ENCODE data around the gene NPR3. TPM values are rescaled to one million over a fixed set of nuclear protein-coding genes. Genes with fewer than 3 reads are reported as not detected.

Gene NPR3
- total RNA-seq, 1 experiment from 2014 or later = 15.0 TPM

DNA sequence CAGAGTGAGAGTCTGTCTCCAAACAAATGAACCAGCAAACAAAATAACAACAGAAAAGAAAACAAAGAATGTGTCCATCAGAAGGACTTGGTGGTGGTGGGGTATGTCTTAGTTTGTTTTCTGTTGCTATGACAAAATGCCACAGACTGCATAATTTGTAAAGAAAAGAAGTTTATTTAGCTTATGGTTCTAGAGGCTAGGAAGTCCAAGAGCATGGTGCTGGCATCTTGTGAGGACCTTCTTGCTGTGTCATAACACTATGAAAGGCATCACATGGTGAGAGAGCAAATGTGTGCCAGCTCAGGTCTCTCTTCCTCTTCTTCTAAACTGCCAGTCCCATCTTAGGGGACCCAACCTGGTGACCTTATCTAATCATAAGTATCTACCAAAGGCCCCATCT lies 10.5 kb downstream of the NPR3 start:
- Histone ChIP-seq H3K4me3 (no peak overlapping the region), H3K27ac (no peak overlapping the region), H3K9me3 (replicated peaks) (no peaks in the 10 kb centered on the region), H3K36me3 (no peaks in the 10 kb centered on the region), H3K4me1 (replicated peaks) (no peaks in the 10 kb centered on the region), H3K27me3 (replicated peaks) (no peaks in the 10 kb centered on the region)
- no peak for DNase-seq (ENCODE audit: low read depth in 1 of 2, low spot score in 2 of 2)

DNA sequence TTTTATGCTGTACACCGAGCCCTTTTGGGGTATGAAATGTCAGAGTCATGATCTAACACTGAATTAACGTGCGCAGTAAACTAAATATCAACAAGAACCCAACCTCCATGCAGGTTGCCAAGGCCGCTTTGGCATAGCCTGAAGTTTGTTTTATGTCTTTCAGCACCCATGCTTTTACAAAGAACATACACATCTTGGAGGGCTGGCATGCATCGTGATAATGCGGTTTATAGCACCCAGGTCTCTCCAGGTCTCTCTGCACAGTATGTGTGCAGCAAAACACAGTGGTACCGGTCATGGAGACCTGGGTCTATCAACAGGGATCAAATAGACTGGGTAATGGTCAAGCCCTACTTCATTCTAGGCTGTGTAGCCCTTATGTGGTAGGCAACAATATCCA lies 11.8 kb downstream of the NPR3 start:
- no peak for DNase-seq (ENCODE audit: low read depth in 1 of 2, low spot score in 2 of 2)
- no peaks in the 10 kb centered on the region for H3K27me3 ChIP-seq (replicated peaks)
- H3K9me3 ChIP-seq (replicated peaks) = no peaks in the 10 kb centered on the region
- no peaks in the 10 kb centered on the region for H3K36me3 ChIP-seq
- no peaks in the 10 kb centered on the region for H3K4me1 ChIP-seq (replicated peaks)
- no peak overlapping the region for H3K27ac ChIP-seq
- no peak overlapping the region for H3K4me3 ChIP-seq

GRCh38 chr5:32724526-32724925 lies 13.4 kb downstream of the NPR3 start:
- H3K27ac ChIP-seq = no peak overlapping the region
- H3K4me1 ChIP-seq (replicated peaks) = no peaks in the 10 kb centered on the region
- H3K27me3 ChIP-seq (replicated peaks) = no peaks in the 10 kb centered on the region
- no peaks in the 10 kb centered on the region for H3K36me3 ChIP-seq
- no peak overlapping the region for H3K4me3 ChIP-seq
- no peak for DNase-seq (ENCODE audit: low read depth in 1 of 2, low spot score in 2 of 2)
- H3K9me3 ChIP-seq (replicated peaks) = no peaks in the 10 kb centered on the region

DNA sequence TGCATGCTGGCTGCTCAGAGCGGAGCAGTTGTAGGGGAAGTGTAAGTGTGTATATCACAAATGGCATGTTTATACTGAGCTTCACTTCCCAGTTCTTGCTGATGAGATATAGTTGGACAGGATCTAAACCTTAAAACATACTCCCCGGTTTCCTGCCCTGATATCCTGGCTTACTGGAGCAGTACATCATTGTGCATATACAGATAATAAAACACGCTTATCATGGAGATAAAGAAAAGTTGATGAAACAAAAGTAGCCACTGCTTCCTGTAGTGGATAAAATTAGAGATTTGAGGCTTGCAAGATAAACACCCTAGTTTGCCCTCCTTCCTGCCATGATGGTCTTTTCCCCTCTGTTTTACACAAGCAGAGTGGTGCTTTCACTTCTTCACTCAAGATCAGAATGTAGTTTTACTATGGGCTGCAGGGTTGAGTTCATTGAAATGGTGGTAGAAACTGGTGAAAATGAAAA lies 15.0 kb downstream of the NPR3 start:
- H3K27ac ChIP-seq = no peak overlapping the region
- no peaks in the 10 kb centered on the region for H3K27me3 ChIP-seq (replicated peaks)
- no peaks in the 10 kb centered on the region for H3K36me3 ChIP-seq
- no peaks in the 10 kb centered on the region for H3K4me1 ChIP-seq (replicated peaks)
- no peak for DNase-seq (ENCODE audit: low read depth in 1 of 2, low spot score in 2 of 2)
- no peak overlapping the region for H3K4me3 ChIP-seq
- no peaks in the 10 kb centered on the region for H3K9me3 ChIP-seq (replicated peaks)

- Histone ChIP-seq H3K27me3 (replicated peaks) (no peaks in the 10 kb centered on the region), H3K4me1 (replicated peaks) (no peaks in the 10 kb centered on the region), H3K36me3 (no peaks in the 10 kb centered on the region), H3K9me3 (replicated peaks) (no peaks in the 10 kb centered on the region), H3K4me3 (no peak overlapping the region), H3K27ac (no peak overlapping the region)
- DNase-seq (ENCODE audit: low read depth in 1 of 2, low spot score in 2 of 2) = no peak
Measured at GRCh38 chr5:32729651-32730050, 18.5 kb downstream of the NPR3 start.

GRCh38 chr5:32733590-32734340 lies 22.6 kb downstream of the NPR3 start:
- Histone ChIP-seq H3K9me3 (replicated peaks) (no peaks in the 10 kb centered on the region), H3K27me3 (replicated peaks) (no peaks in the 10 kb centered on the region), H3K36me3 (no peaks in the 10 kb centered on the region), H3K27ac (no peak overlapping the region), H3K4me1 (replicated peaks) (no peaks in the 10 kb centered on the region), H3K4me3 (no peak overlapping the region)
- no peak for DNase-seq (ENCODE audit: low read depth in 1 of 2, low spot score in 2 of 2)

DNA sequence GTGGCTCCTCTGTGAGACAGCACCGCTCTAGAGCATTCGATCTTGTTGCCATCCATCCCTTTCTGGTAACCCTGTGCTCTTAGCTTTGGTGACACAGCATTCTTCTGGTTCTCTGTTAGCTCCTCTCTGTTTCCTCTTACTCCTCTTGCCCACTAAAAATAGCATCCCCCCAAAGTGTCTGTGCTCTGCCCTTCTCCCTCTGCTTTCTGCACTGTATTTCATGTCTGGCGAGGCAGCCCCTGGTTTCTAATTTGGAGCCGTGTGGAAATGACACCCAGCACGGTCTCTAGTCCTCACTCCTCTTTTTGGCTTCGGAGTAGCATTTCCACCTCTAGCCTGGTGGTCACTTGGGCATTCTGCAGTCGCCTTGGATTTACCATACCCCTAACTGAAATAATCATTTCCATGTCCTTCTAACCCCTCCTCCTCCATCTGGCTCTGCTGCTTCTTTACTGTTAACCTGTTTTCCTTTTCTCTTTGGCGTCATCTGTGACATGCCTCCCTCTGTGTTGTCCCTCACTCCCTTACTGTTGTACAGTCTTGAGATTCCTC lies 23.8 kb downstream of the NPR3 start:
- no peaks in the 10 kb centered on the region for H3K27me3 ChIP-seq (replicated peaks)
- H3K27ac ChIP-seq = no peak overlapping the region
- H3K4me1 ChIP-seq (replicated peaks) = no peaks in the 10 kb centered on the region
- no peak overlapping the region for H3K4me3 ChIP-seq
- H3K36me3 ChIP-seq = no peaks in the 10 kb centered on the region
- H3K9me3 ChIP-seq (replicated peaks) = no peaks in the 10 kb centered on the region
- no peak for DNase-seq (ENCODE audit: low read depth in 1 of 2, low spot score in 2 of 2)

GRCh38 chr5:32735512-32735911 lies 24.4 kb downstream of the NPR3 start:
- H3K4me1 ChIP-seq (replicated peaks) = no peaks in the 10 kb centered on the region
- no peak overlapping the region for H3K27ac ChIP-seq
- no peaks in the 10 kb centered on the region for H3K9me3 ChIP-seq (replicated peaks)
- H3K36me3 ChIP-seq = no peaks in the 10 kb centered on the region
- no peak for DNase-seq (ENCODE audit: low read depth in 1 of 2, low spot score in 2 of 2)
- no peak overlapping the region for H3K4me3 ChIP-seq
- no peaks in the 10 kb centered on the region for H3K27me3 ChIP-seq (replicated peaks)

DNA sequence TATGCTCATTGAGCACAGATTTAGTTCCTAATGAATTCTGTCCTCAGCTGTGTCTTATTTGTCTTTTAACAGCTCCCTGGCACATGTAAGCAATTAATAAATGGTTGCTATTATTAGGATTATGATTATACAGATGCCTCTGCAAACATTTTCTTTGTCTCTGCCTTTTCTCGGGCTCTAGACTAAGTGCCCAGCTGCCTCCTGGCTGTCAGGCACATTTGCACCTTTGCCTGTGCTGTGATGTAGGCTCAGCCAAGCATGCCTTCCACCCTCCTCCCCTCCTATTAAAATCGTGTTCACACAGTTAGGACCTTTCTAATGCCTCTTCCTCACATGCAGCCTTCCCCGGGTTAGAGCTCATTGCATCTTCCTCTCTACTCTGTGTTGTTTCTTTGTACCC lies 25.7 kb downstream of the NPR3 start:
- no peaks in the 10 kb centered on the region for H3K4me1 ChIP-seq (replicated peaks)
- H3K27me3 ChIP-seq (replicated peaks) = no peaks in the 10 kb centered on the region
- no peak overlapping the region for H3K27ac ChIP-seq
- no peak for DNase-seq (ENCODE audit: low read depth in 1 of 2, low spot score in 2 of 2)
- no peaks in the 10 kb centered on the region for H3K36me3 ChIP-seq
- no peaks in the 10 kb centered on the region for H3K9me3 ChIP-seq (replicated peaks)
- no peak overlapping the region for H3K4me3 ChIP-seq

DNA sequence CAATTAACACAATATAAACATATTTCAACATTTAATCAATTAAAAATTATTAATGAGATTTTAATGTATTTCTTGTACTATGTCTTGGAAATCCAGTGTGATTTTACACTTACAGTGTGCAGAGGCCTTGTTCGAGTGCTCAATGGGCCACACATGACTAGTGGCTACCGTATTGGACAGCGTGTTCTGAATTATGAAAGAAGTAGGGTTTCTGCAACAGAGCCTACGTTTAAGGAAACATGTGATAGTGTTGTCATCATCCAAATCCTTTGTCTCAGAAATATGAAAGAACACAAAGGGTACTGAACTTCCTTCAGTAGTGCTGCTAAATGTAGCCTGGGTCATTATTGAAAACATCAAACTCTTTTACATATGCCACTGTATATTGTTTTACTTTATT lies 29.5 kb downstream of the NPR3 start:
- no peak for DNase-seq (ENCODE audit: low read depth in 1 of 2, low spot score in 2 of 2)
- H3K4me3 ChIP-seq = no peak overlapping the region
- no peaks in the 10 kb centered on the region for H3K4me1 ChIP-seq (replicated peaks)
- no peaks in the 10 kb centered on the region for H3K36me3 ChIP-seq
- no peaks in the 10 kb centered on the region for H3K27me3 ChIP-seq (replicated peaks)
- H3K9me3 ChIP-seq (replicated peaks) = no peaks in the 10 kb centered on the region
- no peak overlapping the region for H3K27ac ChIP-seq

GRCh38 chr5:32745317-32745716 lies 34.2 kb downstream of the NPR3 start:
- H3K4me3 ChIP-seq = no peak overlapping the region
- no peaks in the 10 kb centered on the region for H3K9me3 ChIP-seq (replicated peaks)
- no peaks in the 10 kb centered on the region for H3K36me3 ChIP-seq
- no peak for DNase-seq (ENCODE audit: low read depth in 1 of 2, low spot score in 2 of 2)
- H3K27ac ChIP-seq = no peak overlapping the region
- no peaks in the 10 kb centered on the region for H3K4me1 ChIP-seq (replicated peaks)
- no peaks in the 10 kb centered on the region for H3K27me3 ChIP-seq (replicated peaks)

- Histone ChIP-seq H3K4me1 (replicated peaks) (no peaks in the 10 kb centered on the region), H3K36me3 (no peaks in the 10 kb centered on the region), H3K4me3 (no peak overlapping the region), H3K9me3 (replicated peaks) (no peaks in the 10 kb centered on the region), H3K27me3 (replicated peaks) (no peaks in the 10 kb centered on the region), H3K27ac (no peak overlapping the region)
- DNase-seq (ENCODE audit: low read depth in 1 of 2, low spot score in 2 of 2) = no peak
Measured at GRCh38 chr5:32752411-32752810, 41.3 kb downstream of the NPR3 start.

DNA sequence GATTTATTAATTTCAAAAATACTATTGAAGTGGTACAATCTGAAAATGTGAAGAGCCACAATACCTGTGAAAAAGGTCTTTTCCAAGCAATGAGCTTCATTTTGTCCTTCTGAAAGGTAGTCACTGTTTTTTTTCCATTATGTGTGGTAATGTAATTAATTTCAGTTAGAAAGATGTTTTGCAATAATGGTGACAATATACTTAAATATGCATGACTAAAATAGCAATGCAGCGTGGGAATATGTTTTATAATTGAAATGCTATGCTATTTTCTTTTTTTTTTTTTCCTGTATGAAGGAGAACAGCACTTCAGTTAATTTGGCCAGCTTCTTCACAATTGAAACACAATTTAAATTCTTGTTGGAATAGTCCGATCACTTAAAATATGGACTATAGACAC lies 41.9 kb downstream of the NPR3 start:
- H3K9me3 ChIP-seq (replicated peaks) = no peaks in the 10 kb centered on the region

DNA sequence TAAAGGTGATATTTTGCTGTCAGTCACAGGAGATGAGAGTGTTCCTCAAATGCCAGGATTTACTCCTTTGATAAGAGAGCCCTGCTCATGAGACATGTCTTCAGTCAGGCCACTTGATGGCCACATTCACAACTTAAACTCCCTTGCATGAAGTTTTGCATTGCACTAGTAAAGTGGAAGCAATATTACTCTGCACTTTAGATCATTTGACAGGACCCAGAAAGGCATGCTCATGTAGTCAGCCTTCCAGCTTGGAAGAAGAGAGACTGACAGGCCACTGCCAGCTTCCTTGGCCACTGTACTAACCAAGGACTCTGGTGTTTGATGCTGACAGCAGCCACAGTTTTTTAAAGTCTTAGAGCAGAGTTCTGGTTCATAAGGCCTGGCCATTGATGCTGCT lies 42.6 kb downstream of the NPR3 start:
- no peak for DNase-seq (ENCODE audit: low read depth in 1 of 2, low spot score in 2 of 2)

More for the DNA sequence above, 41.9 kb downstream of the NPR3 start:
- no peak overlapping the region for H3K4me3 ChIP-seq
- no peak for DNase-seq (ENCODE audit: low read depth in 1 of 2, low spot score in 2 of 2)
- H3K36me3 ChIP-seq = no peaks in the 10 kb centered on the region
- no peak overlapping the region for H3K27ac ChIP-seq
- no peaks in the 10 kb centered on the region for H3K4me1 ChIP-seq (replicated peaks)
- H3K27me3 ChIP-seq (replicated peaks) = no peaks in the 10 kb centered on the region

GRCh38 chr5:32754284-32754683 lies 43.2 kb downstream of the NPR3 start:
- Histone ChIP-seq H3K4me1 (replicated peaks) (no peaks in the 10 kb centered on the region), H3K27me3 (replicated peaks) (no peaks in the 10 kb centered on the region), H3K9me3 (replicated peaks) (no peaks in the 10 kb centered on the region), H3K27ac (no peak overlapping the region), H3K4me3 (no peak overlapping the region), H3K36me3 (no peaks in the 10 kb centered on the region)
- DNase-seq (ENCODE audit: low read depth in 1 of 2, low spot score in 2 of 2) = no peak

More for the DNA sequence above, 42.6 kb downstream of the NPR3 start:
- no peaks in the 10 kb centered on the region for H3K27me3 ChIP-seq (replicated peaks)
- H3K36me3 ChIP-seq = no peaks in the 10 kb centered on the region
- H3K4me3 ChIP-seq = no peak overlapping the region
- no peak overlapping the region for H3K27ac ChIP-seq
- no peaks in the 10 kb centered on the region for H3K9me3 ChIP-seq (replicated peaks)
- H3K4me1 ChIP-seq (replicated peaks) = no peaks in the 10 kb centered on the region

Data from SJSA1 (cell line).